ENCODE measurements around the gene HPSE2.

The HPSE2 gene

DNA sequence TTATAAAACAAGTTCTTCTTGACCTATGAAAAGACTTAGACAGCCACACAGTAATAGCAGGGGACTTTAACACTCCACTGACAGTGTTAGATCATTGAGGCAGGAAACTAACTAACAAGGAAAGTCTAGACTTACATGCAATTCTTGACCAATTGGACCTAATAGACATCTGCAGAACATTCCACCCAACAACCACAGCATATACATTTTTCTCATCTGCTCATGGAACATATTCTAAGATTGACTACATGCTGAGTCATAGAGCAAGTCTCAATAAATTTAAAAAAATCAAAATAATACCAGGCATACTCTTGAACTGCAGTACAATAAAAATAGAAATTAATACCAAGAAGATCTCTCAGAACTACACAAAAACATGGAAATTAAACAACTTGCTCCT is 569.4 kb downstream of the HPSE2 start:
- no peak for DNase-seq

DNA sequence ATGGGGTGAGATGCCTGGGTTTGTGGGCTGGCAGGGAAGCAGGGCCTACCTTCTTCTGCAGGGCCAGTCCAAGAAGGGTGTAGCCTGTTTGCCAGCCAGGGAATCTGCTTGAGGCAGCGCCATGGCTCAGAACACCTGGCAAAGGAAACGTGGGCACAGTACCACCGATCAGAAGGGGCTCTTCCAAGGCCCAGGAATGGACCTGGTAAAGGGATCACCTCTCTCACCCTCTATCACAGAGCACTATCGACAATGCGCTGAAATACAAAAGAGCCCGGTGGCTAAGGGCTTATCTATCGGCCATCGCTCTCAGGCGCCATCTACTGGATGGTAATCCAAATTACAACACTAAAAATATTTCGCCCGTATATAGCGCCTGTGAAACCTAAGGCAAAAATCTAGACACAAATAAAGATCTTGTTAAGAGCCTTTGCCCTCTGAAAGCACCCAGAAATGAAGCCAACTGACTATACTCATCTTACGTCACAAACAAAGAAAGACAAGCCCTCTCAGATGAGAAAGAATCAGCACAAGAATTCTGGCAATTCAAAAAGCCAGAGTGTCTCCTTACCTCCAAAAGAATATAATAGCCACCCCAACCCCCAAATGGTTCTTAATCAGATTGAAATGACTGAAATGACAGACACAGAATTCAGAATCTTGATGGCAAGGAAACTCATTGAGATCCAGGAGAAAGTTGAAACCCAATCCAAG is 571.2 kb downstream of the HPSE2 start:
- peak; percentile 37 for DNase-seq

DNA sequence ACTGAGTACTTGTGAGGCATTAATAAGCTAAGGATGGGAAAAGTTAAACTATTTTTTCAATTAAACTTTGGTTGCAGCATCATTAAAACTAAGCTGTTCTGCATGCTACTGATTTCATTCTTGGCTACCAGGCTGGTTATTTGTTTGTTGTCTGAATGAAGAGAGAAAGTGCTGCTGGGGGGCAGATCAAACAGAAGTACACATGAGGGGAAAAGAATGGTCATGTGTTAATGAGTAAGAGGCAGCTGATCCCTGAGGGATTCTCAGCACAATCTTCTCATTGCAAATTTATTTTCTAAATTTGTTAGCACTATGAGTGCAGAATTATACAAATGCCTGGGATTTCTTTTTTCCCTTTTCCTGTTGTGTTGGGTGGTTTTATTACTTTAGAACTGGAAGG is 575.7 kb downstream of the HPSE2 start:
- DNase-seq = no peak

DNA sequence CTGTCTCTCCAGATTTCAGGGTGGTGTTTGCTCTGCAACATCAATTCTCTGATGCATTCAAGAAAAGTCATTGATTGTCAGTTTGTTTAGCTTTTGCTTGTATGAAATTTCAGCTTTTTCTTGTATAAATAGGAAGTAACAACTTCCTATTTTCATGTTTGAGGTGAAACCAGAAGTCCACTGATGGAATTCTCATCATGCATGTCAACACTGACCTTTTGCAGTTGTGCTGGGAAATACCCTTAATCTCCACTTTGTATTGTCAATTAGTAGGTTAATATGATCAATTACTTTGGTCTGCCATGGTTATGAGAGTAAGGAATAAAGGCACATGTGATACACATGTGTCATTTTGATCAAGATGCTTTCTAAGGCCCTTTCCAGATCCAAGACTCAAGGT is 580.2 kb downstream of the HPSE2 start:
- DNase-seq = no peak

DNA sequence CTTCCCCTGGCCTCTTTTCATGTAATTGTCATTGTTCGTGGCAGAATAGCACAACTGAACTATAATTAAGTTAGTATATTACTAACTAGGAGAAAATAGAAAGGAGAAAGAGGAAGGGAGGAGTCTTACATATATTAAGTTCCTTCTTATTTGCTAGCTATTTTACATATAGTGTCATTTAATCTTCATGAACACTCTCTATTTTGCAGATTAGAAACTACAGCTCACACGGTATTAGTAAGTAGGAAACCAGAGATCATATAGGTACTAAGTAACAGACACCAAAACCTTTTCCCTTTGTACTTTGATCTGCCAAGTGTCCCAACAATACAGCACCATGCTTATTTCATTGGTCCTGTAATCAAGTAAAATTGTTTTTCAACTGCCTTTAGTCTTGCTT is 586.5 kb downstream of the HPSE2 start:
- DNase-seq = no peak

DNA sequence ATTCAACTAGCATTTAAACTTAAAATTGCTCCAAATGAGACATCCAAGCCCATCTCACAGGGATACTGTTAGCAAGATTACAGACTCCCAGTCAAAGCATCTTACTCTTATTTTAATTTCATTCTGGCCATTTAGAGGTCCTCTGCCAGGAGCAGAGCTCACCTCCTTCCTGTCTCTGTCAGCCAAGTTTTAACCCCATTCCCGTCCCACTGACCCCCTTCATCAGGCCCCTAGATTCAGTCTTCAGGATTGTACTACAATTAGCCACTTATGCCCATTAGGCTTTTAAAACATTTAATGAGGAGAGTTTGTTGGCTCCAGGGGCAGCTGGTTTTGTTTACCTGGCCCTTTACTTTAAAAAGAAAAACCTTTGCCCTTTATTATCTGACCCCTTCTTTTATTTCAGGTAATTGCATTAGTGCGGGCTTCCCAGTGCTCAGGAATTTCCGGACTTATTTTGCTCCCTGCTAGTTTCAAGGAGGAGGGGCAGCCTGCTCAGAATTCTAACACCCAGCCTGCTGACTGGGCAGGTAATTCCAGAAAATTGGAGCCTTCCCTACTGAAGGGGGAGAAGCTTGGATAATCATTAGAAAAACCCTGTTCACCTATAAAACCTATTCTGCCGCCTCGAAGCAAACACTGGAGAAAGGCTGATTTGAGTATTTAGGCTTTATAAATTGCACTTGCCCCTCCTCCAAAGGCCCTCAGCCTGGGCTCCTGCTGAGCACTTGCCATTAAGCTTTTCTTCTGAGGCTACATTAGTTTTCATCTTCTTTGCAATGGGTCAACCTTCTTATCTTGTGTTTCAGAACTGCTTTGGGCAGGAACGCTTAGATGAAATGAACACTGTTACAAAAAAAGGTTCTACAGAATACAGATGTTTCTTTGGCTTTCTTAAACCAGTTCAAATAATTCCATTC is 588.4 kb downstream of the HPSE2 start:
- DNase-seq = no peak

DNA sequence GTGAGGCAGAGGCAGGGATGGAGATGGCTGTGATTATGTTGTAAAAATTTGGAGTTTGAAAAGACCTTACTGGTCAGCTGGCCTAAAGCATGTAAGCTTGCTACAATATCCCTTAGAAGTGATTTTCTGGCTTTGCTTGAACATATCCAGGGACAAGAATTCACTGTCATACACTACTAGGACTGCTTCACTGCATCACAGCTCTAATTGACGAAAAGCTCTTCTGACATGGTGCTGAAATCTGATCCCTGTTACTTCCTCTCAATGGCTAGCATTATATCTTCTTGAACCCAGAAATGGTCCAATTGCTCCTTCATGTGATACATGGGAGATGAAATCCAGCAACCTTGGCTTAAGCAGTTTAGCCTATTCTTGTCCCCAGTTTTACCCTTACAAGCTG is 591.2 kb downstream of the HPSE2 start:
- DNase-seq = no peak

DNA sequence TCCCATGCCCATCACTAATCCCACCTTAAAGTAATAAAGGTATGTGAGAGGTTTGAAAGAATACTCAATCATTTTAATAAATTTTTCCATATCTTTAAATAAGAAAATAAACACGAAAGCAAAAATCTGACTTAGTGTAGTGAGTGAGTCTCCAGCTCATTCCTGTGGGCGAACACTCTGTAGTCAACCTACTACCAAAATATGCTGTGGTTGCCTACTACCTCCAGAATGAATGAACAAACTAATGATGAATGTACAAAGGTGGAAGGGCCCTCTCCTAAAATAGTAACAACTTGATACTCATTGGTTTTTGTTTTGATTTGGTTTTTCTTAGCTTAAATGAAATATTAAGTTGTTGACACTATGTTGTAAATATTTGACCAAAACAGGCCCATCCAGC is 593.4 kb downstream of the HPSE2 start:
- no peak for DNase-seq

DNA sequence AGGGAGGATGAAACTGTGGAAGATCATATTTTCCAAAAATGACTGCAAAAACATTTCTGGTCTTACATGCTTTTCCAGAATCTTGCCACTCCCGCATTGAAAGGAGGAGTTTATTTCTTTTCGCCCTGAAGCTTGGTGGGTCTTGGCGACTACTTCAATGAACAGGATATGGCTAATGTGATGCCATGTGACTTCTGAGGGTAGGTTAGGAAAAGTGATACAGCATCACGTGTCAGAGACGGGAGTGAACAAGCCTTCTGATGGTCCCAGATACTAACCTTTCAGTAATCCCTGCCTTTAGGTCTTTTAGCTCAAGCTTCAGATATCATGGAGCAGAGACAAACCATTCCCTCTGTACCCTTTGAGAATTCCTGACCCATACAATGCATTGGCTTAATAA is 596.7 kb downstream of the HPSE2 start:
- DNase-seq = no peak

DNA sequence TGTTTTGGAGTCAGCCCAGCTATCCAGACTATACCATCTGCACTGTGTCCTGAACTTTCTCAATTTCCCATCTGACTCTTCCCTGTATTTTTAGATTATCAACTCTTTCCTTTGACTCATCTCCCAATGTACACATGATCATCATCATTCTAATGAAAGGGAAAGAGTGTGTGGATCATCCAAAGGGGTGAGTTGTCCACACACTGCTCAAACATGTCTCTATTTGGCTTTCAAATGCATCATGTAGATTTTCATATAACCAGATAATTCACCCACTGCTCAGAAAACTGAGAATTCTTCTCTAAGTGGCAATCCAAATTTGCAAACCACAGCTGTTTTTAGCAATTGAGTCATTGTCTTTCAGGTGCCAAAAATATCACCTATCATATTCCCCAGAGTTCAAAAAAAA is 598.7 kb downstream of the HPSE2 start:
- DNase-seq = no peak

DNA sequence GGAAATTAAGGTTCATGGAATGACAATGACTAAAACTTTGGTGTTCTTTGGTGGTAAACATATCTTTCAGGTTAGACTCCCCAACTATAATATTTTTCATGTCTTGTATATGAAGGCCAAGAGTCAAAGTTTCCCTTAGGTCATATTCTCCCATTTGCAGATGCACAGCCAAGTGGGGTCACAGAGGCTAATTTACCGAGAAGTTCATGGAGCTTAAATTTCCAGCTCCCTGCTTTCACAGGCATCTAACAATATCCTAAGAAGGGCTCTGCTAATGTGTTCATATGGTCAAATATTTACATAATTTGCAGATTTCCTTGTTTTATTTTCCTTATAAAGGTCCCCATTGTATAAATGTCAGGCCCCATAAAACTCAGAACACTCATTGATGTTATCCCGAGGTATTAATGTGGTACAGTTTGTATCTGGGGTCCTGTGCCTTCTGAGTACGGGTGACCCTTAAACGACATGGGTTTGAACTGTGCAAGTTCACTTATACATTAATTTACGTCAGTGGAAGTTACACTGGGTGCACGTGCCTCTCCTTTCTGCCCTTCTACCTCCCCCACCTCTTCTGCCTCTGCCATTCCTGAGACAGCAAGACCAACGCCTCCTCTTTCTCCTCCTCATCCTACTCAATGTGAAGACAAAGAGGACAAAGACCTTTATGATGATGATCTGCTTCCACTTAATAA is 603.0 kb downstream of the HPSE2 start:
- DNase-seq = no peak

DNA sequence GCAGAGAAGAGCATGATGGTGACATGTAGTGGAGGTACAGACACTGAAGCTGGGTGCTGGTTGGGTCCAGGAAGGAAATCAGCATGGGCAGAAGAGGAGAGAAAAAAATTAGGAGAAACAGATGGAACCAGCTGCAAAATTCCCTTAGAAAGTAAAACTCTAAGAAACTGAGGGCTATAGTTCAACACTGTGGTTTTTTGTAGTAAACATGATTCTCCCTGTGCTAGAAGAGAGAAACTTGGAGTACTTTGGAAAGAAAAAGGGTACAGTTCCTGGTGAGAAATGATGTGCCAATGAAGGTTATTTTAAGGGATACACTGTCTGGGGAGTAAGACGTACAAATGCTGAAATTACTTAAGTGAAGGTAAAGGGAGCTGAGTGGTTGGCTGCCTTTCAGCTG is 607.4 kb downstream of the HPSE2 start:
- DNase-seq = no peak

DNA sequence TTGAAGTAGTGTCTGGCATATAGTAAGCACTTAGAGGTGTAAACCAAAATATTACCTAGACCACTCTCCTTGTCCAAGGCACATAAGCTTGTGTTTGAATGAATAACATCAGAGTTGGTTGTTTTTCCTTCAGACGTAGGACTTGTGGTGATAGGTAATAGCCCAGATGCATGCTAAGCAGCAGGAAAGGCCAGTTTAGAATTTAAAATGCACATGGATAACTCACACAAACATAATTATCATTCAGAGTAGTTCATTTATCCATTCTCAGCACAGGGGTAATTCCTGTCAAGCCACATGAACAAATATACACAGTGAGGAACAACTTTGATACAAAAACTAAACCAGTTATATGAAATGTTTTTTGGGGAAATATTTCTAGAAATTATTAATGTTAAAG is 607.9 kb downstream of the HPSE2 start:
- no peak for DNase-seq

DNA sequence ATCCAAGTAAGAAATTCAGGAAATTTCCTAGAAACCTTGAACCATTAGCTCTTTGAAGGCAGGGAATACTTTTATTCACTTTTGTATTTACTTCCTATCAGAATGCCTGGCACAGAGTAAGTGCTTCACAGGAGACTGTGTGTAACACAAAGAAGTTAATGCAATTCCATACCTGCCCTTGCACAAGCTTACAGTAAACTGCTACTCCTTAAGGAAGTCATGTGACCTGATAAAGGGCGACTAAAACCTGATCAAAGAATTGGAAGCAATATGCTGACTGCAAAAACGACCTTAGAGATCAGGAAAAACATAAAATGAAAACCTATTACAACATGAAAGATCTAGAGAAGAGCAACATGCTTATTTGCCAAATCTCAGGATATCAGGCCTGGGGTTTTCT is 610.7 kb downstream of the HPSE2 start:
- DNase-seq = no peak

DNA sequence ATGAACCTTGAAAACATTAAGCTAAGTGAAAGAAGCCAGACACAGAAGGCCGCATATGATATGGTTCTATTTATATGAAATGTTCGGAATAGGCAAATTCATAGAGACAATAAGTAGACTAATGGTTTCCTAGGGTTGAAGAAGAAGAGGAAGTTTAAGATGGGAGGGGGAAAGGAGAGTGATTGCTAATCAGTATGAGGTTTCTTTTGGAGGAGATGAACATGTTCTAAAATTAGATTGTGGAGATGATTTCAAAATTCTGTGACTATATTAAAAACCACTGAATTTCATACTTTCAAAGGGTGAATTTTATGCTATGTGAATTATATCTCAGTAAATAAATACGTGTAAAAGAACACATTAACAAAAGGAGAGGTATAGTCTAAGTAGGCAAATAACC is 612.5 kb downstream of the HPSE2 start:
- no peak for DNase-seq

DNA sequence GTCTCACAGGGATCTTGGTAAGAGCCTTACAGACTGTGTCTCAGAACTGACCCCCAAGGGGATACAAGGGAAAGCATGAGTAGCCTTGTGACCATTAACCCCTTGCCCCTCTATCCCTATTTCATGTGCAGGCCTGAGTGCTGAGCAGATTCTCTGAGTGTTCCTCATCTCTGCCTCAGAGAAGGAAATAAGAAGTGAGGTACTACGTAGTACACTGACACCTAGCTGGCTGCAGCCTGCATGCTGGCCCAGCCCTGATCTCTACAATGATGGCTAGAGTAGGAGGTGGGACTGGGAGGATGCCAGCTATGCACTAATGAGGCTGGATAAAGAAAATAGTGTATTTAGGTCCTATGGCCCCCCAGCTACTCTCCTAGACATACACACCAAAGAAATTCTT is 614.0 kb downstream of the HPSE2 start:
- no peak for DNase-seq

DNA sequence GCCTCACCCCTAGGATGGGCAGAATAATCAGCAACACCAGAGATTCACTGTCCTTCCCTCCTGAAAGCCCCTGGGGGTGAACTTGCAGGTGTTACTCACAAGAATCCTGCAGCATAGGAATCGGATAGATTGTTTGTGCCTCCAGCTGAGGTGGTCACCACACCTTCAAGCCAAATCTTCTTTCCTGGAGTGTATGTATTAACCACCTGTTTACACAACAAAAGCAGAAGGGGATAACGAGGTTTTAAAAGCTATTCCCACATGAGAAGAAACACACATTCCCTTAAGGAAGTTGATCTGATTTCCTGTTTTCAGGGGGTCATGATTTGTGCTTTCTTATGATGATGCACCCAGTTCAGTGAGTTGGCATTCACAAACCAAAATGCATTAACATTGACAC is 615.1 kb downstream of the HPSE2 start:
- no peak for DNase-seq

DNA sequence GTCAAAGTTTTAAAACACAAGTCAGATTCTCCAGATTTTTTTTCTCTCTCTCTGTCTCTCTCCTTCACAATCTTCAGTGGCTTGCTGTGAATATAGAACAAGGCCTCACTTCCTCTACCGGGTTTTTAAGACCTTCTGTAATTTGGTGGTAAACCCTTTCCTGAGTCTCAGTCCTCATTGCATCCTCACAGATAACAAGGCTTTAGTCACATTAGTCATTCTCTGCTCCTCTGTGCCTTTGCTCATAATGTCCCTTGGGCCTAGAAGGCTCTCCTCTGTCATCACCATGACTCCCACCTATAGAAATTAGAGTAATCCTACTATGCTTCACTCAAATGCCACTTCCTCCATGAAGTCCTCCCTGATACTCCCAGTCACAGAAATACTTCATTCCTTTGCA is 616.2 kb downstream of the HPSE2 start:
- DNase-seq = peak; percentile 70

DNA sequence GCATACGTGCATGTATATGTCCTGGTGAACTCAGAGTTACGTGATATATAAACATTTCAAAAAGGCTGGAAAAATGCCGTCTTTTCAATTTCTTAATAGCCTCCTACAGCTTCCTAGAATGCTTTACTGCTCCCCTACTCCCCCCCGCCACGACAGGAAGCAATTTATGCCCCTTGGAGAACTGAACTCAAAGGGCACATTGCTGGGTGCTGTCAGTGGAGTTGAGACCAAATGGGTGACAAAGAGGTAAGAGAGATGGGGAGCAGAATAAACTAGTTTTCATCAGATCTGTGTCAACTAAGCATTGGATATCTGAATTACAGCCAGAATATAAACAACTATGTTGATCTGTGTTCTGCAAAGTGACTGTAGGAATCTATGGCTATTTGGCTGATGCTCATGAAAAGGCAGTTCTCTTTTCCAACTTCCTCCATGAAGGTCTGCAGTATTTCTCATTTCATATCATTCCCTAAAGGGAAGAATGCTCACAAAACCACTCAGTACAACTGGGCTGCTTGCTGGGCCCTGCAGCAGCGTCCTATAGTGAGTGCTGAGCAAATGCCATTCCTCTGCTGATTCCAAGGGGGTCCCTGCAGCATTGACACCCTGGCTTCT is 617.6 kb downstream of the HPSE2 start:
- DNase-seq = no peak

DNA sequence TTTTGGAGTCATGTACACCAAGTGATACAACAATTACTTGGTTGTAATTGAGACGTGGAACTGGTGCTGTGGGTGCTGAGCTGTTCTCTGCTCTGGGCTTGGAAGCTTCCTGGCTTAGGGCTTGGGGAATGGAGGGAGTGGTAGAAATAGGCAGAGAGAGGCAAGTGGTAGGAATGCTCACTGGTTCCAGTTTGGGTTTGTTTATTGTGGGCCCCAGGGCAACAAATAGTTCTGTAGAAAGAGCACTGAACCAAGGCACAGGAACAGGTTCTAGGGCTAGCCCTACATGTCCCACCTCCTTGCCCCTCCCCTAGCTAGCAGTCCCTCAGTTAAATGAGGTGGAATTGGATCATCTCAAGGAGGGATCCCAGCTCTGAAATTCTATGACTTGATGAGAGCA is 622.2 kb downstream of the HPSE2 start:
- DNase-seq = no peak

DNA sequence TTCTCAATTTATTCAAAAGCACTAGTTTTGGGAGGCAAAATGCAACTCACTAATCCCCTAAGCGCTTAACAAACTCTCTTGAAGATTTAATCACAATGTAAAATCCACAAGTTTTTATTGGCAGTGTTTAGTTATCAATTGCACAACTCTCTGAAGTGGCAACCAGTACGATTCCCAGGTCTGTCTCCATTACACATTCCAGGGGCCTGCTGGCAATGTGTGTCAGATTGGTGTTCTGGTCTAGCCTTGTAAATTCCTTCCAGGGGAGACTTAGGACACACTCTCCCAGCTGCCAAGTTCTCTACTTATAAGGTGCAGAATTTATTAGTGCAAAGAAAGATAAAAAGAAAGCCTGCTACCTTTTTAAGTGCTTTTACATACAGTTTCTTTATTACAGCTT is 624.2 kb downstream of the HPSE2 start:
- DNase-seq = no peak

DNA sequence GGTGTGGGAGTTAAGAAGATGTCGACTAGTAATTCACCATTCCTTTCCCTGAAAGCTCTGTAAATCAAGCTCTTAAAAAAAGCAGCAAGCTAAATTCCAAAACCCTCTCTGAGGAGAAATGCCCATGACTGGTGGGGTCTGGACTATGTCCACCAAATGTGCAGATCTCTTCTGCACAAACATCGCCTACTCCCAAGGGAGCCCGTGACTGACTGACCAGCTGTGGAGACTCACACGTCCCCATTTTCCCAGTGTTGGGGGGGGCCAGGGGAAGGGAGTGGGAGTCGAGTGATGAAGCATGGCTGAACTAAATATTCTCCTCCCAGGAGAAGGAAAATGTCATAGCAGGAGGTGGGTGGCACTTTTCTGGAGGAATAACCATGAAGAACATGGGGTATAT is 624.8 kb downstream of the HPSE2 start:
- no peak for DNase-seq

DNA sequence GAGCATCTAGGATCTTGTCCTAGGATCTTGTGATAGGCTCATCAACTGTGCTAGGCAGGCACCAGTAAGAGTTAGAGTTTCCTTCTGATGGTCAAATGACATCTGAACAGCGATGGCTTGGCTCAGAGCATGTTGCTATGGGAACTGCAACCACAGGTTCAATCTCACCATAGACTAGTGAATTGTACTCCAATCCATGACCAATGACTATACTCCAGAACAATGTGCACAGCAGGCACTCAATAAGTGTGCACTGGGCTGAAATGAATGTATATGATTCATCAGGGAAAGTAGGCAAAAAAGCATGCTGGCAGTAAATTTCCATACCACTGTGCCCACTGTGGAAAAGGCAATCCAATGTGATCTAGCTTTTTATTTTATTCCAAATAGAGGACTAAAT is 625.4 kb downstream of the HPSE2 start:
- DNase-seq = no peak

All from KG1 (cell line).